Activated CD4-positive, alpha-beta T cell treated with anti-CD3 and anti-CD28 coated beads for 4 hours (primary cell): ENCODE results near the gene PSD2.
"Not testable (repeated sequence)": the region's sequence is repeated elsewhere in the genome, so short reads cannot be mapped to it uniquely, and the experiment has no call there.

Source experiments
- DNase-seq, 2 donors: peaks; one replicate each; pipeline ENCODE4 v3.0.0-alpha.2; 2020

Gene PSD2

GRCh38 chr5:139792218-139792617 is 3.4 kb upstream of the PSD2 start:
- no peak for DNase-seq

GRCh38 chr5:139792655-139793054 is 3.0 kb upstream of the PSD2 start:
- DNase-seq, result not testable (repeated sequence)

- DNase-seq, result no peak
These were observed 1.4 kb upstream of the PSD2 start for GRCh38 chr5:139794067-139794846.

DNA sequence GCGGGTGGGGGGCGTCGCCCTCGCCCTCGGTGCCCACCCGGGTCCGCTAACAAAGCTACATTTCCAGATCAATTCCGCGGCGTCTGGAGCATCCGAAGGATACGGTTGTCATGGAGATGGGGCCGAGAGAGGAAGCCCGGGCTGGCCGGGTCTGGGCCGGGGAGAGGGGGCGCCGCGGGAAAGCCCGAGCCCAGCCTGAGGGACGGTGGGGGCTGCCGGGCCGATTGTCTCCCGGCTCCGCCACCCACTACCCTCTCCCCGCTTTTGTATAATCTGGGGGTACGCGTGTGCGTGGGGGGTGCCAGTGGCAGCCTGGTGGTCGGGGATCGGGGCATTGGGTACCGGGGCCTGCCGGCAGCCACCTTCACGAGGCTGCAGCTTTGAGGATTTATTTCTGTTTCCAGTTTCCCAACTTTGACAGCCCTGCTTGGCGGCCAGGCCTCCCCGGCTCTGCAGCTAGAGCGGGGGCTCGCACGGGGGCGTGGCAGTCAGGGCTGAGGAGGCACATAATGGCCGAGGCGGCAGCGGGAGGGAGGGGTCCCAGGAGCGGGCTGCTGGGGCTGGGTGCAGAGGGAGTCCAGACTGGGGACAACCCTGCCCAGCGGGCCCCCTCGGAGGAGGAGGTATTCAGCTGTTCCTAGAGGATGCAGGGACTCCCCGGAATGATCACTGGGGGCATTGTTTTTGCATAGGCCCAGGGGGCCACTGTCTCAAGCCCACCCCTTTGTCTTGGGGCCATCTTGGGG is 626 bp downstream of the PSD2 start:
- DNase-seq, result no peak

DNA sequence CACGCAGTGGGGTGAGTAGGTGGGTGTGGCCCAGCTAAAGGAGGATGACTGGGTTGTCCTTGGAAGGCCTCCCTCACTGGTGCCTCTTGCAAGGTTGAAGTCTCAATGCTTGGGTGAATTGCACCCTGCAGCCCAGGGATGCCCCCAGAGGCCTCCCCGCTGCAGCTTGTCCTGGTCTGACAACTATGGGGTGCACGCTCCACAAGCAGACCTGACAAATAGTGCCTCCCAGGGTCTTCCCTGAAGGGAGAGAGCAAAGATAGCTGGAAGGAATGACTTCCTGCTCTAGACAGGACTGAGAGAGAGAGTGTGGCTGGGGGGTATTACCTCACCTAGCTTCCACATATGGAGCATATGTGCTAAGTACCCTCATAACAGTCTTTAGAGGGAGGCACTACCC is 1.7 kb downstream of the PSD2 start:
- DNase-seq, result no peak

DNA sequence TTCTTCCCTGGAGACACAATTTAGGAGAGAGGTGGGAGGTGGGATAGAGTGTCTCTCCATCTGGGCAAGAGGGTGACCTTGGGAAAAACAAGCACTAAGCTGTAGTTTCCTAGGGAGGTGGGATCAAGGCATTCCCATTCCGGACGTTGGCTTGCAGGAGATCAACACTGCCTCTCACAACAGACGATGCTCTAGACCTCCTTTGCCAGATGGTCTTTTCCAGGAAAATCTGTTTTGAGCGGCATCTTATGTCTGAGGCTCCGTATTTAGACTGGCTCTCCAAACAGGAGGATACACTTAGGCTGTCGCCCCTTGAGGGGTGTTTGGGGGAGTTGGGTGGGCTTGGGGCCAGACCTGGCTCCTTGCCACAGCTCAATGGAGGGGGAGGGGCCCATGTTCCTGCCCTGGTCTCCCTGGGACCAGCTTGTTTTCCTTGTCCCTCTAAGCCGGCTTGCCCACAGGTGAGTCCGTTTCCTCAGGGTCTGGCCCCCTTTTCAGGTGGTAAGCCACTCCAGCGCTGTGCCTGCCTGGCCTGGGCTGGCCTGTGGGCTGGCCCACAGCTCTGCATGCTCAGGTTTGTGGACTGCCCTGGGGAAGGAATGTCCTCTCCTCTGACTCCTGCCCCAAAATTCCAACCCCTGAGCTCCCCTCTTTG is 2.4 kb downstream of the PSD2 start:
- no peak for DNase-seq

DNA sequence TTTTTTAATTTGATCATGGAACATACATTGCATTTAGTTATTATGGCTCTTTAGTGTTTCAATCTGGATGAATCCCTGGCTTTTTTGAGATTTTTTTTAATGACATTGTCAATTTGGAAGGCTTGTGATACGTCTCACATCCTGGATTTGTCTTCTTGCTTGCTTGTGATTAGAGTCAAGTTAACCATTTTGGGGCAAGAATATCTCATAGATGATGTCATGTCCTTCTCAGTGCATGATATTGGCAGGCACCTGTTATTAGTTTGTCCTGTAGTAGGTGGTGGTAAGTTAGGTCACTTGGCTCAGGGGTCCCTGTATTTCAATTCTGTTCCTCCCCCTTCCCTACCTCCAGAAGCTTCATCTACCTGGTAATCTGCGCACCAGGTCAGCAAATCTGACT is 3.3 kb downstream of the PSD2 start:
- DNase-seq, result no peak

DNA sequence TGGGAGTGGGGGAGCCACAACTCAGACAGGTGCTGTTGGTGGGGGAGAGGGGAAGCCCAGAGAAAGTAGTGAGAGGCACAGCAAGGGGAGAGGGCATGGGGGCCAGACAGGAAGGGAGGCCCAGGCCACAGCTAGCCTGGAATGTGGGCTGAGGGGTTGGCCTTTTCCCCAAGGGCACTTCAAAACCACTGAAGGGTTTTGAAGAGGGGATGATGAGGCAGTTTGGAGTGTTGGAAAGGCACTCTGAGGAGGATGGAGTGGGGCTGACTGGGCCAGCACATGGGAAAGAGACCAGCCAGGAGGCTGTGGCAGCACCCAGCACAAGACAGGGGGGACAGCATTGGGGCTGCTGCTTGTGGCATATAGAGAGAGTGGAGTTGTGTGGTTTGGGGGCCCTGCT is 3.8 kb downstream of the PSD2 start:
- DNase-seq, result no peak

GRCh38 chr5:139803978-139804377 is 8.4 kb downstream of the PSD2 start:
- no peak for DNase-seq

DNA sequence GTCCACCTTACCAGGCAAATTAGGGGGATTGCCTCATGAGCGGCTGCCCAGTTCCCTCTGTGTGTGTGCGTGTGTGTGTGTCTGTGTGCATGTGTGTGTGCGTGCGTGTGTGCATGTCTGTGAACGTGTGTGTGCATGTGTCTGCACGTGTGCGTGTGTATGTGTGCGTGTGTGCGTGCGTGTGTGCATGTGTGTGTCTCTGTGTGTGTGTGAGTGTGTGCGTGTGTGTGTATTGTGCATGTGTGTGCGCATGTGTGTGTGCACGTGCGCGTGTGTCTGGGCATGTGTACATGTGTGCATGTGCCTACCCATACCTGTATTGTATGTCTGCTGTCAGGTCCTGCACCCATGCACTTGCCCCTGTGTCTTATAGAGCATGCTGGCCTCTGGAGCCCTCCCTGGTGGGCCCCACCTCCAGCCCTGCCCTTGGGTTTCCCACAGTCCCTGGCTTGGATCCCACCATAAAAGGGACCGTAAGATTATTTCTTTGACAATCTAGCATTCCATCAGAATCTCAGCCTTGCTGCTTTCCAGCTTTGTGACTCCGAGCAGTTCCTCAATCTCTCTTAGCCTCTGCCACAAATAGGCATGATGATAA is 9.3 kb downstream of the PSD2 start:
- no peak for DNase-seq

DNA sequence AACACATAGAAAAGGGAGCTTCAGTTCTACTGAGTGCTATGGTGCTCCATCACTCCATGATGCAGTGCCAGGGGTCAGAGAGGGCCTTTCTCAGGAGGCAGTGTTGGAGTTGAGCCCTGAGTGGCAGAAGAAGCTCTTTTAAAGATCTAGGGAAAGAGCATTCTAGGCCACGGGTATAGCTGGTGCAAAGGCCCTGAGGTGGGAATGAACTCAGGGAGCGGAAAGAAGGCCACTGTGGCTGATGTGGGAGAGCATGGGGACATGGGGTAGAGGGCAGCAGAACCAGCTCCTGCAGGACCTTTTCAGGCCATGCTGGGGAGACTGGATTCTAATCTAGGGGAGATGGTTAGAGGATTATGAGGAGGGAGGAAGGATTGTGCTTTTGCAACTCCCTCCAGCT is 9.9 kb downstream of the PSD2 start:
- no peak for DNase-seq

- no peak for DNase-seq
These were observed 10.5 kb downstream of the PSD2 start for GRCh38 chr5:139806111-139806510.

DNA sequence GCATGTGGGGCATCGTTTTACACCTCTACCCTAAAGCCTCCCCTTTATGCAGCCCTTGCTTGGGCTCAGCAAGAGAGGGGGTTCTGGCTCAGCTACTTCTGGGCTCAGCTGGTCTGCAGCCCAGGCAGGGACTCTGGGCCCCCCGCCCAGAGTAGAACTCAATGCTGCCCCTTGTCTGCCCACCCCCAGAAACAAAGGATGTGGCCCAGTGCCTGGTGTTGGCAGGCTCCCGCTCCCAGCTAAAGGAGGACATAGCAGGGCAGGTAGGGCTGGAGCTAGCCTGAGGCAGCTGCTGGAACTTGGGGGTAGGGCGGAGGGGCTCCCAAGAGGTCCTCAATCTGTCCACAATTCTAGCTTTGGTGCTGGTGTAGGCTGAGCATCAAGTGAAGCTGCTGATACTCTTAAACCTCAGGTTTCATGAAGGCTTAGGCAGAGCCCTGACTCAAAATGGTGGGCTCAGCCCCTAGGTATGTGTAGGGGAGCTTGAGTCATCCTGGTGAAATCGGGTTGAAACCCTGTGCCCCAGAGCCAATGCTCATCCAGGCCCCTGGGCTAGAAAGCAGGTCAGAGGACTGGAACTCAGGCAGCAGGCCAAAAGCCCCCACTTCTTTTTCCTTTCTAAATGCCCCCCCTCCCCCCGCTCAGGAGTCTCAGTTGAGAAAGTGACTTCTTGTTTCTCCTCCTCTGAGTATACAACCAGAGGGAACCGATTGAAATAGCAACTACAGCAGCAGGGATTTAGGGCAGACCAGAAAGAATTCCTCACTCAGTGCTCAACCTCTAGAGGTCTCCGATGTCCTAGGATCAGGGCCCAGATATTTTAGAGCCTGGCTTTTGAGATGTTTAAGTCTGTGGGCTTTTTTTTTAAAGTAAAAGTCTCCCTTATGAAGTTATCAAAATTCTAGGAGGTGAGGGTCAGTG is 11.4 kb downstream of the PSD2 start:
- no peak for DNase-seq

DNA sequence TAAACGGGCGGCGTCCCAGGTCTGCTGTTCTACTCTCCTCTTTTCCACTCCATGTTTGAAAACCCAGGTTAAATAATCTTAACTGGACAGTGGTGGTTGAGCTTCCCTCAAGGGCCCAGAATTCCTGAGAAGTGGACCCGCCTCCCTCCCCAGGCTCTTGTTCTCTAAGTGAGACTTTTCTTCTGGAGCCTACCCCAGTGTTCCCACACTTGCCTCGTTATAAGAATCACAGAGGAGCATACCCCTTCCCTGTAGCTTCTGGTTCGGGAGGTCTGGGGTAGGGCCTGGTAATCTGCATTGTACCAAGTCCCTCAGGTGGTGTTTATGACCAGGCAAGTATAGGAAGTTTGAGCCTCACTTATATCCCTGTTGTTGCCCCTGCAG is 12.0 kb downstream of the PSD2 start:
- no peak for DNase-seq

DNA sequence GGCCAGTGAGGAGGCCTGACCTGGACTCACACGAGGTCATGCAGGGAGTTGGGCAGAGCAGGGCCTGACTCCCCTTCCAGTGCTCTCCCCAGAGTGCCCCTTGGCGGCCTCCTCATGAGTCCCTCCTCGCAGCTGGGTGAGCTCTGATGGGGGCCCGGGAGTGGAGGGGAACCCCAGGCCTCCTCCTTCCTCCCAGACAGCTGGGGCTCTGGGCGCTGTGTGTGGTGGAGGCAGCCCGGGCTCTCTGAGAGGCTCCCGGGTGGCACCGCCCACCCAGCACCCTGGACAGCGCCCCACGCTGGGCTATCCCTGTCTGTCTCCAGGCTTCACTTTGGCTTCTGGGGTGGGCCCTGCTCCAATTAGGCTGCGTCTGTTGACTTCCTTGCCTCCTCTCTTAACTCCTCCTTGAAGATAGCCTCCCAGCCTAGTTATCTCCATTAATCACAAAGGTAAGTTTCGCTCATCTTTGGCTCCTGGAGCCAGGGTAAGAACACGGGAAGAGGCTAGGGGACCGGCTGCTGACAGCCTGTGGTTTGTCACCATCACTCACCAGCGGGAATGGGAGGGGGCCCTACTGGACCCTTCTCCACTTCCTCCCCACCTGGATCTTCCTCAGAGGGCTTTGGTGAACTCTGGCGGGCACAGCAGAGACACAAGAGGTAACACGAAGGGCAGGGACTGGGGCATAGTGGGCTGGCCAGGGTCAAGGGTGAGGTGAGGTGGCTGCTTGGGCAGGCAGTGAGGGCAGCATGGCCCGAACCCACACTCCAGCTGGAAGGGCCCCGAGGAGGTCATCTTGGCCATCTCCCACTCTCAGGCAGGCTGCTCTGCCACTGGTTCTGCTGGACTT is 13.1 kb downstream of the PSD2 start:
- no peak for DNase-seq

DNA sequence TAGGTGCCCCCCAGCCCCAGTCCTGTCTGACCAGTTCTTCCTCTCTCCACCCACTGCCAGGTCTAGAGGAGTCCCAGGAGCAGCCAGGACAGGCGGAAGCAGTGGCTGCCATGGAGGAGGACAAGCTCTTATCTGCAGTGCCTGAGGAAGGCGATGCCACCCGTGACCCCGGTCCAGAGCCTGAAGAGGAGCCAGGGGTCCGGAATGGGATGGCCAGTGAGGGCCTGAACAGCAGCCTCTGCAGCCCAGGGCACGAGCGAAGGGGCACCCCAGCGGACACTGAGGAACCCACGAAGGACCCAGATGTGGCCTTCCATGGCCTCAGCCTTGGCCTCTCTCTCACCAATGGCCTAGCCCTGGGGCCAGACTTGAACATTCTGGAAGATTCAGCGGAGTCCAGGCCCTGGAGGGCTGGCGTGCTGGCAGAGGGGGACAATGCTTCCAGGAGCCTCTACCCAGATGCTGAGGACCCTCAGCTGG is 13.8 kb downstream of the PSD2 start:
- DNase-seq, result no peak

- no peak for DNase-seq
These were observed 15.0 kb downstream of the PSD2 start for GRCh38 chr5:139810341-139811273.

GRCh38 chr5:139811274-139811607 is 15.6 kb downstream of the PSD2 start:
- no peak for DNase-seq

DNA sequence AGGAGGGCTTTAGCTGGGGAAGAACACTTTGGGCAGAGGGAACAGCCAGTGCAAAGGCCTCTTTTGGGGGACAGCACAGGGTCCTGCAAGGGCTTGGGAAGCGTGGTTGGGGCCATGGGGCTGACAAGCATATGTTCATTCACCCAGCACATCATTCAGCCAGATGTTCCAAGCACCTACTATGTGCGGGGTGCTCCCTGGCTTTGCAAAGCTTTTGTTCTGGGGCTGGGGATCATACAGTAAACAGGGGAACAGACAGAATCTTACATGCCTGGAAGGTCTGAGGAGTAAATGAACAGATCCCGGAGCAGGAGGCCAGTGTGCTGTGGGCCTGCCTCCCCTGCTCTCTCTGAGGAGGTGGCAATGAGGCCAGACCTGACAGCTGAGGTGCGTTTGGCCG is 16.7 kb downstream of the PSD2 start:
- DNase-seq, result no peak
